Kidney epithelial cell (primary cell): Measurements from ENCODE around the gene AKR1C1. TPM values are rescaled to one million over a fixed set of nuclear protein-coding genes. Genes with fewer than 3 reads are reported as not detected.
"Not testable (repeated sequence)": the region's sequence is repeated elsewhere in the genome, so short reads cannot be mapped to it uniquely, and the experiment has no call there.

Experiments used
- DNase-seq: peaks from one replicate; pipeline ENCODE4 v3.0.0-alpha.2; 2010; ENCODE audit warnings: low read depth
- H3K27me3 ChIP-seq: 2 replicates; pipeline ENCODE4 v1.6.0; 2011; ENCODE audit warnings: low read length; ENCODE audit not compliant: control insufficient read depth, insufficient read depth
- H3K36me3 ChIP-seq: 2 replicates; pipeline ENCODE4 v1.5.1; 2011; ENCODE audit warnings: low read length; ENCODE audit not compliant: control insufficient read depth, insufficient read depth
- H3K4me3 ChIP-seq: 2 replicates; pipeline ENCODE4 v1.5.1; 2011; ENCODE audit warnings: low read depth, mild to moderate bottlenecking, control low read depth, low read length
- CTCF ChIP-seq: IDR thresholded peaks from 2 replicates; pipeline ENCODE4 v1.5.1; 2011; ENCODE audit warnings: mild to moderate bottlenecking, moderate library complexity, low read length, control low read depth, inconsistent platforms; ENCODE audit not compliant: insufficient read depth, poor library complexity, severe bottlenecking
- total RNA-seq: library from RNA; depleted of rRNA; stranded (reverse); fragments of >200 nt; gene quantifications from 2 replicates; pipeline ENCODE4 v1.2.3, GENCODE V29; 2015

AKR1C1 gene
- total RNA-seq, 1 donor from 2014 or later: 1.2 TPM

GRCh38 chr10:4931587-4931986, 31.6 kb upstream of the AKR1C1 start:
- H3K27me3 ChIP-seq: no peaks in the 10 kb centered on the region
- no peak for TF ChIP-seq CTCF
- no peak overlapping the region for H3K4me3 ChIP-seq
- DNase-seq: no peak
- H3K36me3 ChIP-seq: no peaks in the 10 kb centered on the region

- H3K27me3 ChIP-seq: no peaks in the 10 kb centered on the region
- no peak overlapping the region for H3K4me3 ChIP-seq
- TF ChIP-seq CTCF: no peak
- DNase-seq: no peak
- H3K36me3 ChIP-seq: no peaks in the 10 kb centered on the region
Measured at GRCh38 chr10:4934391-4934987, 28.7 kb upstream of the AKR1C1 start.

GRCh38 chr10:4937346-4937745, 25.9 kb upstream of the AKR1C1 start:
- no peaks in the 10 kb centered on the region for H3K27me3 ChIP-seq
- no peaks in the 10 kb centered on the region for H3K36me3 ChIP-seq
- H3K4me3 ChIP-seq: no peak overlapping the region
- no peak for TF ChIP-seq CTCF
- DNase-seq: no peak

- no peak for TF ChIP-seq CTCF
- DNase-seq: no peak
- H3K27me3 ChIP-seq: no peaks in the 10 kb centered on the region
- no peaks in the 10 kb centered on the region for H3K36me3 ChIP-seq
- no peak overlapping the region for H3K4me3 ChIP-seq
Measured at GRCh38 chr10:4939224-4940072, 23.8 kb upstream of the AKR1C1 start.

- not testable (repeated sequence) for H3K4me3 ChIP-seq, DNase-seq, H3K36me3 ChIP-seq, H3K27me3 ChIP-seq
Measured at GRCh38 chr10:4940073-4940428, 23.2 kb upstream of the AKR1C1 start.

- not testable (repeated sequence) for DNase-seq, H3K36me3 ChIP-seq, H3K4me3 ChIP-seq, H3K27me3 ChIP-seq
Measured at GRCh38 chr10:4940909-4941308, 22.3 kb upstream of the AKR1C1 start.
